Liver (tissue), 3 donors: ENCODE data around the gene YIPF3.

Source experiments
- ATF3 ChIP-seq: IDR thresholded peaks from 2 replicates; pipeline ENCODE4 v1.6.1; 2016; ENCODE audit warnings: antibody characterized with exemption
- CTCF ChIP-seq: fragments of 150-350 bp; IDR thresholded peaks from 2 replicates; pipeline ENCODE4 v1.5.1; 2017; ENCODE audit warnings: improper control_type of control experiment, low read depth, low read length; ENCODE audit not compliant: missing input control
- FOXA1 ChIP-seq: IDR thresholded peaks from 2 replicates; pipeline ENCODE4 v1.6.1; 2016; ENCODE audit warnings: antibody characterized with exemption
- HNF4G ChIP-seq: IDR thresholded peaks from 2 replicates; pipeline ENCODE4 v1.6.1; 2016; ENCODE audit warnings: antibody characterized with exemption
- JUND ChIP-seq, 2 donors: IDR thresholded peaks; 2 replicates each; pipeline ENCODE4 v1.6.1; 2016; ENCODE audit warnings: antibody characterized with exemption in 2 of 2
- REST ChIP-seq: IDR thresholded peaks from 2 replicates; pipeline ENCODE4 v1.6.1; 2016; ENCODE audit warnings: antibody characterized with exemption, mild to moderate bottlenecking
- RXRA ChIP-seq, 2 donors: IDR thresholded peaks; 2 replicates each; pipeline ENCODE4 v1.6.1; 2017 to 2018; ENCODE audit warnings: antibody characterized with exemption in 2 of 2, mild to moderate bottlenecking in 1 of 2
- SP1 ChIP-seq: IDR thresholded peaks from 2 replicates; pipeline ENCODE4 v1.6.1; 2018; ENCODE audit warnings: antibody characterized with exemption, mild to moderate bottlenecking
- ZBTB33 ChIP-seq: IDR thresholded peaks from 2 replicates; pipeline ENCODE4 v1.6.1; 2016; ENCODE audit warnings: antibody characterized with exemption
- donor health status: healthy.
- donor health status: healthy.

- TF ChIP-seq CTCF: no peak
- no peak for TF ChIP-seq JUND (IDR thresholded peaks at IDR 0.05)
- no peak for TF ChIP-seq FOXA1
- no peak for TF ChIP-seq ATF3
- peak; percentile 50 to 72 for TF ChIP-seq RXRA (IDR thresholded peaks at IDR 0.05)
- no peak for TF ChIP-seq HNF4G
- no peak for TF ChIP-seq ZBTB33
- TF ChIP-seq REST: no peak
- peak; percentile 39 for TF ChIP-seq SP1
Measured at GRCh38 chr6:43481591-43482236, 35.0 kb downstream of the YIPF3 start.
